Neural cell (in vitro differentiated cells): ENCODE results near the gene ORC6. TPM values are rescaled to one million over a fixed set of nuclear protein-coding genes. Genes with fewer than 3 reads are reported as not detected.

Source experiments
- H2AFZ ChIP-seq: fragments of 200-600, 300-800 bp; sonication (generic), shearing (Covaris generic); 2 replicates; pipeline ENCODE4 v1.6.0; 2014; ENCODE audit warnings: low read depth, mild to moderate bottlenecking, antibody characterized with exemption, low read length, moderate library complexity
- H3F3A ChIP-seq: fragments of 200-600 bp; shearing (Covaris generic); 2 replicates; pipeline ENCODE4 v1.6.1; 2016; ENCODE audit warnings: mild to moderate bottlenecking, moderate library complexity, mixed read lengths, antibody characterized with exemption, low read length; ENCODE audit not compliant: insufficient read depth, poor library complexity, severe bottlenecking
- H3K27ac ChIP-seq: fragments of 200-600, 300-800 bp; sonication (generic), shearing (Covaris generic); 2 replicates; pipeline ENCODE4 v1.5.1; 2014; ENCODE audit warnings: mild to moderate bottlenecking, low read length, moderate library complexity
- H3K27me3 ChIP-seq: fragments of 300-800, 200-600 bp; sonication (generic), shearing (Covaris generic); 2 replicates; pipeline ENCODE4 v1.6.0; 2014; ENCODE audit warnings: mild to moderate bottlenecking, low read depth, low read length, moderate library complexity; ENCODE audit not compliant: insufficient read depth
- H3K36me3 ChIP-seq: fragments of 300-800, 200-600 bp; sonication (generic), shearing (Covaris generic); 2 replicates; pipeline ENCODE4 v1.5.1; 2014; ENCODE audit warnings: mild to moderate bottlenecking, antibody characterized with exemption, low read length, moderate library complexity; ENCODE audit not compliant: insufficient read depth
- H3K4me2 ChIP-seq: fragments of 300-800, 200-600 bp; sonication (generic), shearing (Covaris generic); 2 replicates; pipeline ENCODE4 v1.6.0; 2014; ENCODE audit warnings: mild to moderate bottlenecking, low read length
- H3K4me3 ChIP-seq: fragments of 300-800, 200-600 bp; sonication (generic), shearing (Covaris generic); 2 replicates; pipeline ENCODE4 v1.5.1; 2014; ENCODE audit warnings: mild to moderate bottlenecking, low read length, moderate library complexity
- H3K79me2 ChIP-seq: fragments of 200-600 bp; shearing (Covaris generic); replicated peaks from 2 replicates; pipeline ENCODE4 v1.6.0; 2014; ENCODE audit warnings: mild to moderate bottlenecking, low read length, moderate library complexity; ENCODE audit not compliant: insufficient read depth
- H3K9ac ChIP-seq: fragments of 300-800, 200-600 bp; sonication (generic), shearing (Covaris generic); 2 replicates; pipeline ENCODE4 v1.6.1; 2016; ENCODE audit warnings: mild to moderate bottlenecking, low read length, mixed read lengths
- H3K9me2 ChIP-seq: fragments of 200-600 bp; shearing (Covaris generic); 2 replicates; pipeline ENCODE4 v1.6.1; 2016; ENCODE audit warnings: mild to moderate bottlenecking, low read length, mixed read lengths; ENCODE audit not compliant: insufficient read depth
- H3K9me3 ChIP-seq: fragments of 200-600, 300-800 bp; sonication (generic), shearing (Covaris generic); 2 replicates; pipeline ENCODE4 v1.6.1; 2016; ENCODE audit warnings: mild to moderate bottlenecking, mixed run types, low read length, moderate library complexity, mixed read lengths
- H4K20me1 ChIP-seq: fragments of 200-600 bp; shearing (Covaris generic); 2 replicates; pipeline ENCODE4 v1.6.1; 2016; ENCODE audit warnings: mild to moderate bottlenecking, mixed run types; ENCODE audit not compliant: insufficient read depth
- EP300 ChIP-seq: fragments of 450-650 bp; conservative IDR thresholded peaks from 2 replicates; pipeline ENCODE4 v1.6.1; 2014; ENCODE audit warnings: antibody characterized with exemption, mild to moderate bottlenecking, moderate library complexity; ENCODE audit not compliant: poor library complexity, severe bottlenecking
- EZH2 ChIP-seq: fragments of 200-600, 300-800 bp; shearing (Covaris generic), sonication (generic); IDR thresholded peaks from 2 replicates; pipeline ENCODE4 v1.6.1; 2014; ENCODE audit warnings: antibody characterized with exemption, low read length, borderline replicate concordance, mild to moderate bottlenecking; ENCODE audit not compliant: insufficient read depth, poor library complexity, severe bottlenecking
- MXI1 ChIP-seq: fragments of 450-650 bp; conservative IDR thresholded peaks from 2 replicates; pipeline ENCODE4 v1.6.1; 2014; ENCODE audit warnings: antibody characterized with exemption, mild to moderate bottlenecking; ENCODE audit not compliant: poor library complexity, severe bottlenecking
- POLR2AphosphoS5 ChIP-seq: IDR thresholded peaks from 2 replicates; pipeline ENCODE4 v1.6.1; 2012
- RAD21 ChIP-seq: fragments of 450-650 bp; conservative IDR thresholded peaks from 2 replicates; pipeline ENCODE4 v1.6.1; 2014; ENCODE audit warnings: antibody characterized with exemption, mild to moderate bottlenecking, moderate library complexity
- REST ChIP-seq: IDR thresholded peaks from 2 replicates; pipeline ENCODE4 v1.6.1; 2012; ENCODE audit warnings: borderline replicate concordance
- SMC3 ChIP-seq: fragments of 450-650 bp; conservative IDR thresholded peaks from 2 replicates; pipeline ENCODE4 v1.6.1; 2014; ENCODE audit warnings: antibody characterized with exemption, mild to moderate bottlenecking, moderate library complexity; ENCODE audit not compliant: poor library complexity
- TAF1 ChIP-seq: IDR thresholded peaks from 2 replicates; pipeline ENCODE4 v1.6.1; 2012; ENCODE audit warnings: low read depth
- polyA plus RNA-seq: library from polyadenylated mRNA; depleted of rRNA; stranded (reverse); fragments of >200 nt; gene quantifications from 2 replicates; pipeline ENCODE4 v1.2.3, GENCODE V29; 2014
- TF ChIP-seq, protein P1 (sequence below): fragments of 450-650 bp; IDR thresholded peaks from 2 replicates; pipeline ENCODE4 v1.5.1; 2014; ENCODE audit warnings: antibody characterized with exemption, mild to moderate bottlenecking, moderate library complexity; ENCODE audit not compliant: poor library complexity, severe bottlenecking

The ORC6 gene
- polyA plus RNA-seq, 1 donor from 2014 or later = 26.8 TPM

DNA sequence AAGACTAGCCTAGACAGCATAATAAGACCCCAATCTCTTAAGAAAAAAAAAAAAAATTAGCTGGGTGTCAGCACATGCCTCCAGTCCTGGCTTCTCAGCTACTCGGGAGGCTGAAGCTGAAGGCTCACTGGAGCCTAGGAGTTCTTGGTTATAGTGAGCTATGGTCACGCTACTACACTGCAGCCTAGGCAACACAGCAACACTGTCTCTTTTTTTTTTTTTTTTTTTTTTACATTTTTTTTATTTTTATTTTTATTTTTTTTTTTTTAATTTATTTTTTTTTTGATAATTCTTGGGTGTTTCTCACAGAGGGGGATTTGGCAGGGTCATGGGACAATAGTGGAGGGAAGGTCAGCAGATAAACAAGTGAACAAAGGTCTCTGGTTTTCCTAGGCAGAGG, 4.1 kb downstream of the ORC6 start:
- Histone ChIP-seq H3K4me3 (no peak overlapping the region), H3K9me2 (no peaks in the 10 kb centered on the region), H3K9ac (no peak overlapping the region), H3K27ac (no peak overlapping the region), H3K27me3 (no peaks in the 10 kb centered on the region), H2AFZ (no peak overlapping the region), H3K9me3 (no peaks in the 10 kb centered on the region), H3F3A (no peaks in the 10 kb centered on the region), H3K79me2 (peaks cover 20% of the 10 kb centered on the region), H3K4me2 (no peak overlapping the region), H3K36me3 (no peaks in the 10 kb centered on the region), H4K20me1 (no peaks in the 10 kb centered on the region)
- TF ChIP-seq RAD21 = no peak
- no peak for TF ChIP-seq POLR2AphosphoS5
- TF ChIP-seq EZH2 = no peak
- no peak for TF ChIP-seq TAF1

DNA sequence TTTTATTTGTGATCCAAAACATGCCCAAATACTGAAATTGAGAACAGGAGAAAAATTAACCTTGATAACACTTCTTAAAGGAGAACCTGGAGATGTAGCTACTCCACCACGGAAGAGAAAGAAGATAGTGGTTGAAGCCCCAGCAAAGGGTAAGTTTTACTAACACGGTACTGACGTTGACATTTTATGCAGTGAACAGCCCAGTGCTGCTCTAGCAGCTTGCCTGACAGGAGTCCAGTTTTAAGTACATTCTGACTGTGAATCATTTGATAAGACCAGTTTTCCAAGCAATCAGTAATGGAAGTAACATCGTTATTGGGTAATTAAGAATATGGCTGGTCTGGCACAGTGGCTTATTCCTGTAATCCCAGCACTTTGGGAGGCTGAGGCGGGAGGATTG, 6.5 kb downstream of the ORC6 start:
- Histone ChIP-seq H2AFZ (no peak overlapping the region), H3K79me2 (peaks cover 20% of the 10 kb centered on the region), H3K9ac (no peak overlapping the region), H3K9me2 (no peaks in the 10 kb centered on the region), H3K4me2 (no peak overlapping the region), H3K9me3 (no peaks in the 10 kb centered on the region), H4K20me1 (no peaks in the 10 kb centered on the region), H3K36me3 (no peaks in the 10 kb centered on the region), H3F3A (no peaks in the 10 kb centered on the region), H3K27me3 (no peaks in the 10 kb centered on the region), H3K27ac (no peak overlapping the region), H3K4me3 (no peak overlapping the region)
- no peak for TF ChIP-seq REST
- no peak for TF ChIP-seq EP300
- no peak for TF ChIP-seq RAD21
- TF ChIP-seq MXI1 = no peak
- TF ChIP-seq TAF1 = no peak
- TF ChIP-seq, protein P1, sequence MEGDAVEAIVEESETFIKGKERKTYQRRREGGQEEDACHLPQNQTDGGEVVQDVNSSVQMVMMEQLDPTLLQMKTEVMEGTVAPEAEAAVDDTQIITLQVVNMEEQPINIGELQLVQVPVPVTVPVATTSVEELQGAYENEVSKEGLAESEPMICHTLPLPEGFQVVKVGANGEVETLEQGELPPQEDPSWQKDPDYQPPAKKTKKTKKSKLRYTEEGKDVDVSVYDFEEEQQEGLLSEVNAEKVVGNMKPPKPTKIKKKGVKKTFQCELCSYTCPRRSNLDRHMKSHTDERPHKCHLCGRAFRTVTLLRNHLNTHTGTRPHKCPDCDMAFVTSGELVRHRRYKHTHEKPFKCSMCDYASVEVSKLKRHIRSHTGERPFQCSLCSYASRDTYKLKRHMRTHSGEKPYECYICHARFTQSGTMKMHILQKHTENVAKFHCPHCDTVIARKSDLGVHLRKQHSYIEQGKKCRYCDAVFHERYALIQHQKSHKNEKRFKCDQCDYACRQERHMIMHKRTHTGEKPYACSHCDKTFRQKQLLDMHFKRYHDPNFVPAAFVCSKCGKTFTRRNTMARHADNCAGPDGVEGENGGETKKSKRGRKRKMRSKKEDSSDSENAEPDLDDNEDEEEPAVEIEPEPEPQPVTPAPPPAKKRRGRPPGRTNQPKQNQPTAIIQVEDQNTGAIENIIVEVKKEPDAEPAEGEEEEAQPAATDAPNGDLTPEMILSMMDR = no peak
- TF ChIP-seq EZH2 = no peak
- no peak for TF ChIP-seq SMC3
- no peak for TF ChIP-seq POLR2AphosphoS5

- H2AFZ ChIP-seq = no peak overlapping the region
- H4K20me1 ChIP-seq = no peaks in the 10 kb centered on the region
- H3K4me2 ChIP-seq = no peak overlapping the region
- H3F3A ChIP-seq = no peaks in the 10 kb centered on the region
- no peaks in the 10 kb centered on the region for H3K9me2 ChIP-seq
- H3K9me3 ChIP-seq = no peaks in the 10 kb centered on the region
- H3K4me3 ChIP-seq = no peak overlapping the region
- H3K27ac ChIP-seq = no peak overlapping the region
- peaks cover 14% of the 10 kb centered on the region for H3K79me2 ChIP-seq
- H3K9ac ChIP-seq = no peak overlapping the region
- H3K27me3 ChIP-seq = no peaks in the 10 kb centered on the region
- TF ChIP-seq MXI1 (no peak), REST (no peak), RAD21 (no peak), EZH2 (no peak), TAF1 (no peak), EP300 (no peak), POLR2AphosphoS5 (no peak), SMC3 (no peak)
- TF ChIP-seq, protein P1 = no peak
- no peaks in the 10 kb centered on the region for H3K36me3 ChIP-seq
These were observed 7.5 kb downstream of the ORC6 start for GRCh38 chr16:46696957-46697356.
